Measurements from ENCODE around the gene METTL2B. TPM values are rescaled to one million over a fixed set of nuclear protein-coding genes. Genes with fewer than 3 reads are reported as not detected.
"Not testable (repeated sequence)": the region's sequence is repeated elsewhere in the genome, so short reads cannot be mapped to it uniquely, and the experiment has no call there.

The METTL2B gene
- total and polyA plus RNA-seq, 2 donors (not counting 1 experiment from before 2014, with no cell fraction given): 25.5 to 30.9 TPM

DNA sequence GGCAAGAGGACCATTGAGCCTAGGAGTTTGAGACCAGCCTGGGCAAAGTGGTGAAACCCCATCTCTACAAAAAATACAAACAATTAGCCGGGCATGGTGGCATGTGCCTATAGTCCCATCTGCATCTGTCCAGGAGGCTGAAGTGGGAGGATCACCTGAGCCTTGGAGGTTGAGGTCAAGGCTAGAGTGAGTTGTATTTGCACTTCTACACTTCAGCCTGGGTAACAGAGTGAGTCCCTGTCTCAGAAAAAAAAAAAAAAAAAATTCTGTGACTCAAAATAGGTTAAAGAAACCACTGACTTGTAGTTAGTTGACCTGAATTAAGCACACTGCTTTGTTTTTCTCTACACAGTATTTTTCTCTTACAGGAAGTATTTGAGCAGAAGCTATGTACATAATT lies 74.4 kb downstream of the METTL2B start:
- H3K4me1 ChIP-seq (ENCODE audit: control insufficient read depth, extremely low read depth, insufficient read depth, low read length): no peaks in the 10 kb centered on the region
- no peak overlapping the region for H3K4me2 ChIP-seq (ENCODE audit: extremely low read depth, insufficient read depth, low read length)
- no peak overlapping the region for H2AFZ ChIP-seq (ENCODE audit: low read length)
- DNase-seq (ENCODE audit: low read depth in 2 of 2): no peak
- H3K9me3 ChIP-seq (ENCODE audit: control insufficient read depth, insufficient read depth, low read depth, low read length): no peaks in the 10 kb centered on the region
- H3K36me3 ChIP-seq (ENCODE audit: control insufficient read depth, insufficient read depth, low read length): no peaks in the 10 kb centered on the region
- no peak for TF ChIP-seq EZH2 (IDR thresholded peaks at IDR 0.05; ENCODE audit: low read length, missing control alignments)
- TF ChIP-seq, protein P1, sequence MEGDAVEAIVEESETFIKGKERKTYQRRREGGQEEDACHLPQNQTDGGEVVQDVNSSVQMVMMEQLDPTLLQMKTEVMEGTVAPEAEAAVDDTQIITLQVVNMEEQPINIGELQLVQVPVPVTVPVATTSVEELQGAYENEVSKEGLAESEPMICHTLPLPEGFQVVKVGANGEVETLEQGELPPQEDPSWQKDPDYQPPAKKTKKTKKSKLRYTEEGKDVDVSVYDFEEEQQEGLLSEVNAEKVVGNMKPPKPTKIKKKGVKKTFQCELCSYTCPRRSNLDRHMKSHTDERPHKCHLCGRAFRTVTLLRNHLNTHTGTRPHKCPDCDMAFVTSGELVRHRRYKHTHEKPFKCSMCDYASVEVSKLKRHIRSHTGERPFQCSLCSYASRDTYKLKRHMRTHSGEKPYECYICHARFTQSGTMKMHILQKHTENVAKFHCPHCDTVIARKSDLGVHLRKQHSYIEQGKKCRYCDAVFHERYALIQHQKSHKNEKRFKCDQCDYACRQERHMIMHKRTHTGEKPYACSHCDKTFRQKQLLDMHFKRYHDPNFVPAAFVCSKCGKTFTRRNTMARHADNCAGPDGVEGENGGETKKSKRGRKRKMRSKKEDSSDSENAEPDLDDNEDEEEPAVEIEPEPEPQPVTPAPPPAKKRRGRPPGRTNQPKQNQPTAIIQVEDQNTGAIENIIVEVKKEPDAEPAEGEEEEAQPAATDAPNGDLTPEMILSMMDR (conservative IDR thresholded peaks at IDR 0.05 in 1 of 2, IDR thresholded peaks at IDR 0.05 in 1 of 2; ENCODE audit: low read depth in 1 of 2, low read length in 2 of 2): no peak
- no peak overlapping the region for H3K9ac ChIP-seq (ENCODE audit: insufficient read depth, low read length)
- H3K27ac ChIP-seq (ENCODE audit: insufficient read depth, low read length): no peak overlapping the region
- no peaks in the 10 kb centered on the region for H4K20me1 ChIP-seq (ENCODE audit: control insufficient read depth, extremely low read depth, insufficient read depth, low read length)
- peaks cover 48% of the 10 kb centered on the region for H3K79me2 ChIP-seq (ENCODE audit: control insufficient read depth, insufficient read depth, low read length)
- no peaks in the 10 kb centered on the region for H3K27me3 ChIP-seq (ENCODE audit: control insufficient read depth, insufficient read depth, low read length)
- no peak overlapping the region for H3K4me3 ChIP-seq (replicated peaks in 1 of 4; ENCODE audit: control extremely low read depth in 1 of 4, insufficient read depth in 1 of 4, low read depth in 3 of 4, low read length in 4 of 4)

DNA sequence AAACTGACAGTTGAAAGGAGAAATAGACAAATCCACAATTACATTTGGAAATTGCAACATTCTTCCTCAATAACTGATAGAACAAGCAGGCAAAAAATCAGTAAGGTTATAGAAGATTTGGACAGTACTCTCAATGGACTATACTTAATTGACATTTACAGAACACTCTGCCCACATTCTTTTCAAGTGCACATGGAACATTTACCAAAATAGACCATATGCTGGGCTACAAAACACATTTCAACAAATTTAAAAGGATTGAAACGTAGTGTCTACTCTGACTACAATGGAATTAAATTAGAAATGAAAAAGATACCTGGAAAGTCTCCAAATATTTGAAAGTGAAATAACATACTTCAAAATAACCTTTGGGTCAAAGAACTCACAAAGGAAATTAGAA lies 77.8 kb downstream of the METTL2B start:
- not testable (repeated sequence) for H3K27ac ChIP-seq (ENCODE audit: insufficient read depth, low read length); H3K36me3 ChIP-seq (ENCODE audit: control insufficient read depth, insufficient read depth, low read length); H3K9me3 ChIP-seq (ENCODE audit: control insufficient read depth, insufficient read depth, low read depth, low read length); H3K4me2 ChIP-seq (ENCODE audit: extremely low read depth, insufficient read depth, low read length); H3K27me3 ChIP-seq (ENCODE audit: control insufficient read depth, insufficient read depth, low read length); H3K4me3 ChIP-seq (replicated peaks in 1 of 4; ENCODE audit: control extremely low read depth in 1 of 4, insufficient read depth in 1 of 4, low read depth in 3 of 4, low read length in 4 of 4); H3K9ac ChIP-seq (ENCODE audit: insufficient read depth, low read length); DNase-seq (ENCODE audit: low read depth in 2 of 2); H4K20me1 ChIP-seq (ENCODE audit: control insufficient read depth, extremely low read depth, insufficient read depth, low read length); H3K4me1 ChIP-seq (ENCODE audit: control insufficient read depth, extremely low read depth, insufficient read depth, low read length); H2AFZ ChIP-seq (ENCODE audit: low read length)
- H3K79me2 ChIP-seq (ENCODE audit: control insufficient read depth, insufficient read depth, low read length): peaks cover 38% of the 10 kb centered on the region

Other genes with a start within 250 kb of the METTL2B start
- 0.26 and 2.8 TPM in 2 replicates for gene LEP, start 235.5 kb upstream of the METTL2B start, total RNA-seq
- gene LEP, start 235.5 kb upstream of the METTL2B start, polyA plus RNA-seq: 0.36 TPM in 1 of 2 replicates, not detected in the other
- 9.5 and 11.2 TPM in 2 replicates for gene RBM28, start 132.8 kb upstream of the METTL2B start, total RNA-seq
- gene RBM28, start 132.8 kb upstream of the METTL2B start, polyA plus RNA-seq: 22.9 and 24.3 TPM in 2 replicates
- under 0.01 and 0.26 TPM in 2 replicates for gene PRRT4, start 115.1 kb upstream of the METTL2B start, total RNA-seq
- 0.03 TPM in 2 replicates for gene PRRT4, start 115.1 kb upstream of the METTL2B start, polyA plus RNA-seq
- 42.9 and 56.5 TPM in 2 replicates for gene IMPDH1, start 66.8 kb upstream of the METTL2B start, total RNA-seq
- 30.2 and 36.1 TPM in 2 replicates for gene IMPDH1, start 66.8 kb upstream of the METTL2B start, polyA plus RNA-seq
- 17.7 and 30.8 TPM in 2 replicates for gene HILPDA, start 20.9 kb upstream of the METTL2B start, total RNA-seq
- gene HILPDA, start 20.9 kb upstream of the METTL2B start, polyA plus RNA-seq: 14.8 and 20.1 TPM in 2 replicates
- 0.51 and 1.5 TPM in 2 replicates for gene GARIN1A, start 195.5 kb downstream of the METTL2B start, total RNA-seq
- gene GARIN1A, start 195.5 kb downstream of the METTL2B start, polyA plus RNA-seq: 0.46 and 0.52 TPM in 2 replicates

All from fibroblast of lung (primary cell).